HG03097 (cell line): ENCODE measurements around the gene TSPAN32.

Experiments used
- ATAC-seq: cut with Tn5 transposase; IDR thresholded peaks from one replicate; pipeline ENCODE4 v1.9.1; 2021; ENCODE audit not compliant: unreplicated experiment, low FRiP score

TSPAN32 gene

GRCh38 chr11:2314136-2314524 lies 12.3 kb downstream of the TSPAN32 start:
- no peak for ATAC-seq

DNA sequence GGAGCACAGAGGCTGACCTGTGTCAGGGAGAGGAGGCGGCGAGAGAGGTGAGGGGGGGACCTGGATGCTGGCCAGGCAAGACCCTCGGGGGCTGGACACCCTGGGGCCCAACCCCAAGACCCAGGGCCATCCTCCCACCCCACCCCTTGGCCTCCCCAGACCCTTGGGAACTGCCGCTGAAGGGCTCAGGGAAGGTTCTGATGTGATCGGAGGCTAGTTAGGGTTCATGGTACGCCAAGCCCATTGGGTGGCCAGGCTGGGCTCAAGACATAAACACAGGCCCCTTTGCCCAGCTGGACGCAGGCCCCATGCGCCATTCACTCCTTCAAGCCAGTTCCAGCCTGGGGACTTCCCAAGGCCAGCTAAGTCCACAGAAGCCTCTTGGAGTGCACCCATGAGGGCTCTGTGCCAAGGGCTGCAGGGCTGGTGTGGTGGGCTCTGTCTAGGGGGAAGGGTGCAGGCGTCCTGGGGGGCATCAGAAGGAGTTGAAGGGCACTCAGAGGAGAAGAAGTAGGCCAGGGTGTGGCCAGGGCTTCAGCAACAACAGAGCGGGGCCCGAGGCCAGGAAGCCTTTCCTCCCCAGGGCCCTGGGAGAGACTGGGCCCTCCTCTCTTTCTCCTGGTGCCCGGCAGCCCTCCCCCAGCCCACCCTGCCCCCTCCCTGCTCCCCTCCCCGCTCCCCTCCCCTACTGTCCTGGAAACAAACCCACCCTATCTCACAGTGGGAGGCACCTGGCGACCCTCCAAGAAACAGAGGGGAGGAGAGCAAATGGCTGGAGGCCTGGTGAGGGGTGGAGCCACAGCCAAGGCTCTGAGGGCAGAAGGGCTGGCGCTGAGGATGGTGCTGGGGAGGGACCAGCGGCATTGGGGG lies 12.9 kb downstream of the TSPAN32 start:
- ATAC-seq, result no peak

GRCh38 chr11:2315395-2316168 lies 13.8 kb downstream of the TSPAN32 start:
- no peak for ATAC-seq

DNA sequence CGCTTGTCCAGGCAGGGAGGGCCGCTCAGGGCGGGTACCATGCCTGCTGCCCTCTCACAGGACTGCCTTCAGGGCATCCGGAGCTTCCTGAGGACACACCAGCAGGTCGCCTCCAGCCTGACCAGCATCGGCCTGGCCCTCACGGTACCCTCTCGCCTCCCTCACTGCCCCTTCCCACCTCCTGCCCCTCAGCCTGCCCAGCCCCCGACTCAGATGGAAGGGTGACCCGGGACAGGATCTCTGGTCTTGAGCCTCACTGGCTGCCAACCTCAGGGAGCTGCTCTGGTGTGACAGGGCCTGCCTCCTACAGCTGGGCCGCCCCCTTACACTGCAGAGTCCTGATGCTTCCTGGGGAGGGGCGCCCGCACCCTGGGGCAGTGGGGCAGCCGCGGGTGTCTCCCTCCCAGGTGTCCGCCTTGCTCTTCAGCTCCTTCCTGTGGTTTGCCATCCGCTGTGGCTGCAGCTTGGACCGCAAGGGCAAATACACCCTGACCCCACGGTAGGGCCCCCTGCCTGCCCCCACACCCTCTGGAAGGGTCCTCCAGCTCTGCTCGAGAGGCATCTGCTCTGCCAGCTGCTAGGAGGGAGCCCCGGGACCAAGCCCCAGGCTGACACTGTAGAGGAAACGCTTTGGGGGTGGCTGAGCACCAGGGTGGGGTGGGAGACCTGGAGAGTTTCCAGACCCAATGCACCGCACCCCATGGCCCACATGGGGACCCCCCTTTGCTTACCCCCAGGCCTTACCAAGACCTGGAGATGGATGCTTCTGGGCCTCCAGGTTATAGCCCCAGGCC lies 14.6 kb downstream of the TSPAN32 start:
- ATAC-seq, result no peak

GRCh38 chr11:2316963-2317244 lies 15.1 kb downstream of the TSPAN32 start:
- no peak for ATAC-seq

GRCh38 chr11:2317354-2318050 lies 15.7 kb downstream of the TSPAN32 start:
- ATAC-seq, result no peak

- ATAC-seq, result no peak
These were observed 16.3 kb downstream of the TSPAN32 start for GRCh38 chr11:2318123-2318522.

GRCh38 chr11:2318707-2319106 lies 16.9 kb downstream of the TSPAN32 start:
- ATAC-seq, result no peak

DNA sequence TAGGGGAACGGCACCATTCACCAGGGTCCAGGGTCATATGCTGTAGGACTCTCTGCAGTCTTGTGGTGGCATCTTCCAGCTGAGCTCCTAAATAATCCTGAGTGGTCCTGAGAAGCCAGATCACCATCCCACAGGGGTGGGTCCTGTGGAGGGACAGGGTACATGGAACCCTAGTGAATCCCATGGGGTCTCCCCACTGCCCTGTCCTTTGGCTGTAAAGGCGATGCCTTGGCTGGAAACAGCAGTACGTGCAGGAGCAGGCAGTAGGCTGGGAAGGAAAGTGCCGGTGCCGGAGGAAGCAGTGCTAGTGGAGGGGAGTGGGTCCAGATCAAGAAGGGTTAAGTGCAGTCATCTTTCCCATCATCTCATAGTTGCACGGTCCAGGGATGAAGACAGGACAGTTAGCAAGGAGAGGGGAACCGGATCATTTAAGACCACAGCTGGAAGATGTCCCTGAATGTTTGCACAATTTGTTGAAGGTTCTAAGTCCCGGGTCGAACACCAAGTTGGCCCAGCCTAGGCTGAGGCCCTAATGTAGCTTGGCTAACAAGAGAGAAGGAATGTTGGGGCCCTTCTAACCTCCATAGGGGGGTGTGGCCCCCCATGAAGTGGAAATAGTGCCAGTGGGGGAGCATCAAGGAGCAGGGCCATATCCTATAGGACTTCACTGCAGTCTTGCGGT lies 18.1 kb downstream of the TSPAN32 start:
- ATAC-seq, result no peak

DNA sequence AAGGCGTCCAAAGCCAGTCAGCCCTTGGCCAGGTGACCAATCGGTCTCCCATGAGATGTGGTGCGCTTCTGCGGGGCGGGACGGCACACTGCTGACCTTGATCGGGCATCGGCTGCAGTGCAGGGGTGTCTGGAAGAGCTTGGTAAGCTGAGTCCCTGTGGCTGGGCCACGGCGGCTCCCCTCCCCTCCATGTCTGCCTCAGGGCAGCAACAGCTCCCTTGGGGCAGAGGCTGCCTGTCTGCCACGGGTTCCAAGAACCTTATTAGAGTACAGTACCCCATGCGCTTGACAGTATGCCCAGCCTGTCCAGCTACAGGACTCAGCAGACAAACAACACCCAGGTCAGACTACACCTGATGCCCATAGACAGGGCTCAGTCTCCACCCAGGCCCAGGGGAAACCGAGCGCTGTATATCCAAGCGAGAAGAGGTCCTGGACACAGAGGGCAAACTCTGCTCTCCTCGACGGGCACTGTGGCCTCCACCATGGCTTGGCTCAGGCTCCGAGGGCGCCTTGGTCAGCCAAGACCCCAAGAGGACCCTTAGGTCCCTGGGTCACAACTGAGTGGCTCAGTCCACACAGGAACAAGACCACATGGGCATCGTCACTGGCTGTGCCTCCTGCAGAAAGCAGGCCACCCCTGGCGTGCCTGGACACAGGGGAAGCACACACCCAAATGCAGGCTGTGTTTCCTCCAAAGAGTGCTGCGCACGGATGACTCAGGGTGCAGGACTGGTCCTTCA lies 18.9 kb downstream of the TSPAN32 start:
- no peak for ATAC-seq

GRCh38 chr11:2321311-2321683 lies 19.5 kb downstream of the TSPAN32 start:
- no peak for ATAC-seq

- ATAC-seq, result no peak
These were observed 23.3 kb downstream of the TSPAN32 start for GRCh38 chr11:2325123-2325522.

GRCh38 chr11:2325719-2326118 lies 23.9 kb downstream of the TSPAN32 start:
- no peak for ATAC-seq

DNA sequence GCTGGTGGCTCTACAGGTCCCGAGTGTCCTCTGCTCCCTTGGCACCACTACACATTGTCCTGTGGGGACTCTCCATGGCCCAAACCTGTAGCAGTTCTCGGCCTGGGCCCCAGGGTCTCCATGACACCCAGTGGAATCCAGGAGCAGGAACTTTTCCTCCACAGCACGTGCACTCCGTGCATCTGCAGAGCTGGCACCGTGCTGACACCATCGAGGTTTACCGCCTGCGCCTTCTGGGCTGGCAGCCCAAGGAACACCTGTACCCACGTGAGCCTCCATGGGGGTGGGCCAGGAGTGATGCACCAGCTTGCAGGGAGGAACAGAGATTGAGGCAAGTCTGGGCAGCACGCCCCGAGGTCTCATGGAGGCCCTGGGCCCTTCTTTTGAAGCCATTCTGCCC lies 25.2 kb downstream of the TSPAN32 start:
- ATAC-seq, result no peak

- no peak for ATAC-seq
These were observed 26.2 kb downstream of the TSPAN32 start for GRCh38 chr11:2328021-2328420.

GRCh38 chr11:2328656-2329354 lies 27.0 kb downstream of the TSPAN32 start:
- ATAC-seq, result no peak

DNA sequence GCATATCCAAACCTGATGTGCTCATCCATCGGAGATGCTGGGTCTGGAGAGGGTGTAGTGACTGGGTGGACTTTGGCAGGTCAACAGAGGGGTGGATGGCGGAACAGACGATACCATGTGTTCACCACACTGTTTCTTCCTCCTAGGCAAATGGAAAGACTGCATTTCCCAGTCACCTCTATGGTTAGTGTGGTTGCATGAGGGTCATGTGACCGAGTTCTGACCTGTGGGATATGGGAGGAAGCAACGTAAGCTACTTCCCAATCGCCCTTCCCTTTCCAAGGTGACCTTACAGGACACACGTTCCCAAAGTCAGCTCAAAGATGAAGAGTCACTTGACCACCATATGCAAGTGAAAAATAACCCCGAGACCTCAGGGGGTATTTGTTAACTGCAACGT lies 27.7 kb downstream of the TSPAN32 start:
- no peak for ATAC-seq

DNA sequence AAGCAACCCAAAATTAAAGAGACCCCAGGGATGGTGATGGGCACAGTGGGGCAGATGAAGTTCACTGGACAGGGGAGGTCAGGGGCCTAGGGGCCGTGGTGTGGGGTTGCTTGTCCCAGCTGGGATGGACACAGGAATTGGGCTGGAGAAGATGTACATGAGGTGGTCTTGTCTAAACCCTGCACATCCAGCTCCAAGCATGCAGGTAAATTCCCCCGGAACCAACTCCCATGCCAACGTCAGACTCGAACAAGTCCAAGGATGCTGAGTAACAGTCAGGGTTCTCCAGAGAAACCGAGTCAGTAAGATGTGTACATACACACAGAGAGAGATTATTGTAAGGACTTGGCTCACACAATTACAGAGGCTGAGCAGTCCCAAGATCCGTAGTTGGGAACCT lies 28.9 kb downstream of the TSPAN32 start:
- no peak for ATAC-seq

DNA sequence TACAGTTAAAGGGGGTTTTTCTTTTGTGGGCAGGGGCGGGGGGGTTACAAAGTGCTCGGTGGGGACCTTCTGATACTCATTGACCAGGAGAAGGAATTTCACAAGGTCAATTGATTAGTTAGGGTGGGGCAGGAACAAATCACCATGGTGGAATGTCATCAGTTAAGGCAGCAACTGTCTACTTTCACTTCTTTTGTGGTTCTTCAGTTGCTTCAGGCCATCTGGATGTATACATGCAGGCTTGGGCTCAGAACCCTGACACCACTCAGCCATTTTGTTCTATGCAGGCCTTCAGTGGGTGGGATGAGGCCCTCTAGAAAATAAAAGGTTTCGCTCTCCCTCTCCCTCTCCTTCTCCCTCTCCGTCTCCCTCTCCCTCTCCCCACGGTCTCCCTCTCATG lies 29.6 kb downstream of the TSPAN32 start:
- ATAC-seq, result no peak
